Neural progenitor cell (in vitro differentiated cells): ENCODE results near the gene EMC6. TPM values are rescaled to one million over a fixed set of nuclear protein-coding genes. Genes with fewer than 3 reads are reported as not detected.

ENCODE experiments used
- DNase-seq: peaks from one replicate; pipeline ENCODE4 v3.0.0-alpha.2; 2016; ENCODE audit warnings: low spot score
- H2AFZ ChIP-seq: fragments of 200-600 bp; sonication (generic); replicated peaks from 2 replicates; pipeline ENCODE4 v1.6.1; 2016; ENCODE audit warnings: antibody characterized with exemption
- H3F3A ChIP-seq: fragments of 200-600 bp; sonication (generic); 2 replicates; pipeline ENCODE4 v1.6.1; 2016; ENCODE audit warnings: antibody characterized with exemption, low read depth
- H3K27ac ChIP-seq: fragments of 200-600 bp; sonication (generic); 2 replicates; pipeline ENCODE4 v1.5.1; 2016; ENCODE audit warnings: mild to moderate bottlenecking
- H3K27me3 ChIP-seq: fragments of 200-600 bp; sonication (generic); 2 replicates; pipeline ENCODE4 v1.6.1; 2016; ENCODE audit warnings: mild to moderate bottlenecking, moderate library complexity
- H3K36me3 ChIP-seq: fragments of 200-600 bp; sonication (generic); 2 replicates; pipeline ENCODE4 v1.5.1; 2016
- H3K4me1 ChIP-seq: fragments of 200-600 bp; sonication (generic); 2 replicates; pipeline ENCODE4 v1.6.1; 2016; ENCODE audit warnings: mixed run types
- H3K4me2 ChIP-seq: fragments of 200-600 bp; sonication (generic); 2 replicates; pipeline ENCODE4 v1.6.1; 2016
- H3K4me3 ChIP-seq: fragments of 200-600 bp; sonication (generic); 2 replicates; pipeline ENCODE4 v1.5.1; 2016
- H3K79me2 ChIP-seq: fragments of 200-600 bp; sonication (generic); 2 replicates; pipeline ENCODE4 v1.6.1; 2016; ENCODE audit warnings: low read depth
- H3K9ac ChIP-seq: fragments of 200-600 bp; sonication (generic); 2 replicates; pipeline ENCODE4 v1.6.1; 2016
- H3K9me3 ChIP-seq: fragments of 200-600 bp; sonication (generic); 2 replicates; pipeline ENCODE4 v1.5.1; 2016; ENCODE audit warnings: low read depth
- H4K20me1 ChIP-seq: fragments of 200-600 bp; sonication (generic); 2 replicates; pipeline ENCODE4 v1.6.1; 2016; ENCODE audit warnings: low read depth
- H3K27ac Mint-ChIP-seq: 3 replicates; pipeline ENCODE4 v1.8.0; 2021; ENCODE audit warnings: mixed read lengths
- H3K27me3 Mint-ChIP-seq: 2 replicates; pipeline ENCODE4 v1.8.0; 2022; ENCODE audit warnings: low read depth, mild to moderate bottlenecking, inconsistent platforms, moderate library complexity, mixed read lengths; ENCODE audit not compliant: insufficient read depth
- H3K36me3 Mint-ChIP-seq: 3 replicates; pipeline ENCODE4 v1.8.0; 2021; ENCODE audit warnings: mixed read lengths
- H3K4me1 Mint-ChIP-seq: 3 replicates; pipeline ENCODE4 v1.8.0; 2021; ENCODE audit warnings: mixed read lengths
- H3K4me3 Mint-ChIP-seq: 3 replicates; pipeline ENCODE4 v1.8.0; 2021; ENCODE audit warnings: mild to moderate bottlenecking, moderate library complexity, mixed read lengths
- H3K9me3 Mint-ChIP-seq: 3 replicates; pipeline ENCODE4 v1.8.0; 2020; ENCODE audit warnings: mixed read lengths
- CTCF ChIP-seq: fragments of 200-600 bp; sonication (generic); IDR thresholded peaks from 2 replicates; pipeline ENCODE4 v1.5.1; 2017; ENCODE audit warnings: antibody characterized with exemption, mild to moderate bottlenecking
- EZH2 ChIP-seq: fragments of 200-600 bp; sonication (generic); IDR thresholded peaks from 2 replicates; pipeline ENCODE4 v1.6.1; 2017; ENCODE audit warnings: antibody characterized with exemption, mild to moderate bottlenecking, moderate library complexity
- EZH2phosphoT487 ChIP-seq: fragments of 200-600 bp; sonication (generic); IDR thresholded peaks from 2 replicates; pipeline ENCODE4 v1.6.1; 2017; ENCODE audit warnings: antibody characterized with exemption
- total RNA-seq: library from RNA; depleted of rRNA; stranded (reverse); fragments of >200 nt; gene quantifications from 2 replicates; pipeline ENCODE4 v1.2.3, GENCODE V29; 2015; ENCODE audit warnings: low replicate concordance

The EMC6 gene
- total RNA-seq, 1 donor from 2014 or later: 20.0 TPM

DNA sequence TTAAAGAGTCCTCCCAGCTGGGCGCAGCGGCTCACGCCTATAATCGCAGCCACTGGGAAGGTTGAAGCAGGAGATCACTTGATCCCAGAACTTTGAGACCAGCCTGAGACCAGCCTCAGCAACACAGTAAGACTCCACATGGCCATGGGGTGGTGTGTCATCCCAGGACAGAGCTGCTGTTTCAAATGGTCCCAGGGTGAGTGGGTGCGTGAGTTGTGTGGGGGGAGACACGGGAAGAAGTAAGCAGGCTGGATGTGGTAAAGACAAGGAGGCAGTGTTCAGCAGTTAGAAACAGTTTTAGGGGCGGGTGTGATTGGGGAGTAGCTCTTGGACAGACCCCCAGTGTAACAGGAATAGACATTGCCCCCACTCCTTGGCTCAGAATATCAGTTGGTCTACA, 36.3 kb upstream of the EMC6 start:
- Histone ChIP-seq H3K79me2 (peaks cover 38% of the 10 kb centered on the region), H3F3A (no peaks in the 10 kb centered on the region), H3K9me3 (no peaks in the 10 kb centered on the region), H3K4me1 (no peaks in the 10 kb centered on the region), H4K20me1 (peaks cover 6% of the 10 kb centered on the region), H3K9ac (no peak overlapping the region), H2AFZ (no peak overlapping the region), H3K27ac (no peak overlapping the region), H3K4me2 (no peak overlapping the region), H3K36me3 (no peaks in the 10 kb centered on the region), H3K4me3 (no peak overlapping the region), H3K27me3 (no peaks in the 10 kb centered on the region)
- H3K9me3 Mint-ChIP-seq: no peaks in the 10 kb centered on the region
- H3K27ac Mint-ChIP-seq: no peak overlapping the region
- peaks cover 20% of the 10 kb centered on the region for H3K36me3 Mint-ChIP-seq
- H3K27me3 Mint-ChIP-seq: peaks cover 5% of the 10 kb centered on the region
- peaks cover 16% of the 10 kb centered on the region for H3K4me1 Mint-ChIP-seq
- no peak for TF ChIP-seq EZH2phosphoT487
- TF ChIP-seq EZH2: no peak
- no peak for TF ChIP-seq CTCF
- DNase-seq: no peak
- H3K4me3 Mint-ChIP-seq: peak overlapping the region; percentile 24

DNA sequence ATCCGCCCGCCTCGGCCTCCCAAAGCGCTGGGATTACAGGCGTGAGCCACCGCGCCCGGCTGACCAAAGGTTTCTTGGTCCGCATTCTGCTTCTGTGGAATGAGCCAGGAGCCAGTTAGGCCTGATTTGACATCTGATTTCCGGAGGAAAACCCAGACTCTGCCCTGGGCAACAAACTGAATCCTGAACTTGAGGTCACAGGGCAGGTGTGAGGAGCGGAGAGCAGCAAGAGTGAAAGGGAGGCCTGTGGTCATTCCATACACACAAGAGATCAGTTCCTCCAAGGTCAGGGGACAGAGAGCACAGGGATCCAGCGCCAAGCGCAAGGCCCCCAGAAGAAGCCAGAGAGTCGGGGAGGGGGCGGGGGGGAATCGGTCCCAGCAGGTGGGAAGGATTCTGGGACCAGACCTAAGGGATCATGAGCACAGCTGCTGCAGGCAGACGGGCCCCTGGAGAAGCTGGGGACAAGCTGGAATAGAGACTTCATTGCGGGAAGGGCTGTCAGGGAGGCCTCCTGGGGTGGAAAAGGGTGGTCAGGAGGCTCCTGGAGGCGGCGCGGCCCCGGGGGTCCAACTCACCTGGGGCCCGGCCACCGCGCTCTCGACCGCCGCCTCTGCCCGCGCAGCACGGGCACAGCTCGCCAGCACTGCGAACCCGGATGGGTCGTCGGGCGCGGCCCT, 33.0 kb upstream of the EMC6 start:
- Histone ChIP-seq H4K20me1 (peaks cover 9% of the 10 kb centered on the region), H3K9me3 (no peaks in the 10 kb centered on the region), H3K79me2 (peaks cover 38% of the 10 kb centered on the region), H3K9ac (peak overlapping the region; percentile 50), H3K4me1 (peaks cover 8% of the 10 kb centered on the region), H3F3A (no peaks in the 10 kb centered on the region), H3K4me3 (peak overlapping the region; percentile 98), H3K36me3 (no peaks in the 10 kb centered on the region), H3K27ac (no peak overlapping the region), H3K4me2 (peak overlapping the region; percentile 76), H3K27me3 (no peaks in the 10 kb centered on the region), H2AFZ (peak overlapping the region; percentile 91)
- DNase-seq: no peak
- peaks cover 5% of the 10 kb centered on the region for H3K27me3 Mint-ChIP-seq
- H3K9me3 Mint-ChIP-seq: no peaks in the 10 kb centered on the region
- H3K27ac Mint-ChIP-seq: peak overlapping the region; percentile 88
- H3K4me3 Mint-ChIP-seq: peak overlapping the region; percentile 98
- H3K4me1 Mint-ChIP-seq: peaks cover 36% of the 10 kb centered on the region
- H3K36me3 Mint-ChIP-seq: peaks cover 8% of the 10 kb centered on the region
- TF ChIP-seq CTCF (no peak), EZH2 (no peak), EZH2phosphoT487 (no peak)

DNA sequence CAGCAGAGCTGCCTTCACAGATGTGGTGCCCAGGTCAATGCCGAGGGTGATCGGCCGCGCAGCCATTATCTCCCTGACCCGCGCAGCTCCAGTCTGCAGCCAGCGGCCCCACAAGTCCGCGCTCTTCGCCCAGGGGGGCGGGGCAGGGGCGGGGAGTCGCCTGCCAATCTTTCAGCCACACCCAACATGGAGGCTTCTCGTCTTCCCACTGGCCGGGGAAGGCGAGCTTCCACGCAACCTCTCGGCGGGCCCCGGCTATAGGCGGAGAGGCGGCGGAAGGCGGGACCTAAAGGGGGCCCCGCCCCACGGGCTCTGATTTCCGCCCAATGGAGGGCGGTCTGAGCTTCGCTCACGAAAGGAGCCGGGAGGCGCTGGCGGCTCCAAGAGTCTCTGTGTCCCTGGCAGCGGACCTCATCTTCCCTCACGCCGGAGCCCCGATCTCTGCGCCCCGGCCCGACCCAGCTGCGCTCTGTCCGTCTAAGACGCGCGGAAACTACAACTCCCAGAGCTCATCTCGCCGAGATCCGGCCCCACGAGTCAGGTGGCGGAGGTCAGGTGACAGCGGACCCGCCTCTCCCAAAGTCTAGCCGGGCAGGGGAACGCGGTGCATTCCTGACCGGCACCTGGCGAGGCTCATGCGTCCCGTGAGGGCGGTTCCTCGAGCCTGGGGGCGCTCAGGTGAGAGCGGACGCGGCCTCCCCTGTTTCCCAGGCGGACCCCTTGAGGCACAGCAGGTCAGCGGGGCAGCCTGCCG, 32.3 kb upstream of the EMC6 start, which contains the start of the genes CTNS and SHPK:
TSS of gene CTNS (plus strand) at position 607 of the 754 bp plus-strand sequence. CDS start 3,447 bp downstream, outside the sequence.
TSS of gene SHPK (minus strand) at position 97 of the 754 bp plus-strand sequence. CDS start at position 66, 31 bp downstream.
- Histone ChIP-seq H3K27me3 (no peaks in the 10 kb centered on the region), H3K4me1 (peaks cover 8% of the 10 kb centered on the region), H3K27ac (peak within 1 kb of the TSS; percentile 89), H2AFZ (peak within 1 kb of the TSS; percentile 91), H3K4me3 (peak within 1 kb of the TSS; percentile 98), H3F3A (no peaks in the 10 kb centered on the region), H3K79me2 (peaks cover 38% of the 10 kb centered on the region), H3K36me3 (no peaks in the 10 kb centered on the region), H4K20me1 (peaks cover 9% of the 10 kb centered on the region), H3K9me3 (no peaks in the 10 kb centered on the region), H3K4me2 (peak within 1 kb of the TSS; percentile 85), H3K9ac (peak within 1 kb of the TSS; percentile 50)
- TF ChIP-seq EZH2phosphoT487 (no peak), EZH2 (no peak), CTCF (no peak)
- Mint-ChIP-seq H3K36me3 (peaks cover 8% of the 10 kb centered on the region), H3K4me1 (peaks cover 36% of the 10 kb centered on the region), H3K4me3 (peak within 1 kb of the TSS; percentile 98), H3K9me3 (no peaks in the 10 kb centered on the region), H3K27me3 (peaks cover 5% of the 10 kb centered on the region), H3K27ac (peak within 1 kb of the TSS; percentile 98)
- peak; percentile 99 for DNase-seq
